GM18502 (cell line): ENCODE measurements around the gene VPS26B.
"Not testable (repeated sequence)": the region's sequence is repeated elsewhere in the genome, so short reads cannot be mapped to it uniquely, and the experiment has no call there.

Experiments used
- ATAC-seq: cut with Tn5 transposase; IDR thresholded peaks from one replicate; pipeline ENCODE4 v1.9.1; 2021; ENCODE audit warnings: mild to moderate bottlenecking; ENCODE audit not compliant: unreplicated experiment, poor library complexity

Gene VPS26B

DNA sequence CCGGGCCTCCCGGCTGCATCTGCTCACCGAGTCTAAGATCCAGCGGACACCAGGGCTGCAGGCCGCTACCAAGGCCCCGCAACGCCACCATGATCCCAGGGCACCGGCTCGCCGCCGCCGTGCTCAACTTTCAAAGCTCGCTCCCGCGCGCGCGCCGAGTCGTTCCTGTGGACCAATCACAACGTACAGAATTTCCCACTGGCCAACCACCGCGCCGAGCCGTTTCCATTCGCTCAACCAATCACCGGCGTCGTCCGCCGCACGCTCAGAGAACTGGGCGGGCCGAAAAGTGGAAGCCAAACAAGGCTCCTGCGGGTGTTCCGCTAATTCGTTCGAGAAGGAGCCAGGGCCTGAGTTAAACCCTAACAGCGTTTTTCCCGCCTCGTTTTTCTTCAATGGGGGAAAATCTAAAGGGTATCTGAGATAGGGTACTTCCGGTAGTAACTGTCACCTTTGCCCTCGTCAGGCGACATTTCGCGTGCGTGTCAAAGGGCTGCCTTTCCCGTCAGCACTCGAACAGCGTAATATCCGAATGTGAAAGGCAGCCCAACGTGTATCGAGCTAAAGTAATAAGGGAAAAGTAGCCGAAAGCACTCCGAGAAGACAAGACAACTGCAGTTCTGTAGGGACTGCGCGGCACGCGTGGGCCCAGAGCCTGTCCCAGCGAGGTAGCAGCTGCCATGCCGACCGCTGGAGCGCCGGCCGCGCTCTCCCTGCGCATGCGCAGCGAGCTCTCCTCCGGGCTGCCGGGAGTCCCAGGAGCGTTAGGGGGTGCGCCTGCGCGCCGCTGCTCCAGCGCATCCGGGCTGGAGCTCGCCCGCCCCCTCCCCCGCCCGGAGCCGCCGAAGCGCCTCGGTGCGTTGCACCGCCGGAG is at the start of gene VPS26B, which contains the start of gene NCAPD3:
VPS26B (plus strand) TSS at position 836 of the 874 bp plus-strand sequence. CDS start 452 bp downstream, outside the sequence.
NCAPD3 (minus strand) TSS at position 132 of the 874 bp plus-strand sequence; CDS start at position 91, 41 bp downstream.
- ATAC-seq: peak; percentile 78

DNA sequence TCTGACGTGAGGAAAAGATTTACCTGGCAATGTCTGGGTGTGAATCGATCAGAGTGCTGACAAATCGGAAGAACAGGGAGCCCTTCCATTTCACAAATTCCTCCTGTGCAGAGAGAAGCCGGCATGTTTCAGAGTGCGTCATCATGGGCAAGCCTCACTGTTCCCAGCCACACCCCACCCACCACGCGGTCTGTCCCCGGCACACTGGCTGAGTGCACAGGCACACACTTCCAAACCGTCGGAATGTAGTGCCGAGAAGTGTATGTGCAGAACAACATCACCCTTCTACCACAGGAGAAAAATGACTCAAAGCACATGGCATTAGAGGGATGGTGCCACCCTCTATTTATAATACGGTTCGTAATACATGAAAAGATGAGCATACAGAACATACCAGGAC is 48.2 kb upstream of the VPS26B start:
- no peak for ATAC-seq

DNA sequence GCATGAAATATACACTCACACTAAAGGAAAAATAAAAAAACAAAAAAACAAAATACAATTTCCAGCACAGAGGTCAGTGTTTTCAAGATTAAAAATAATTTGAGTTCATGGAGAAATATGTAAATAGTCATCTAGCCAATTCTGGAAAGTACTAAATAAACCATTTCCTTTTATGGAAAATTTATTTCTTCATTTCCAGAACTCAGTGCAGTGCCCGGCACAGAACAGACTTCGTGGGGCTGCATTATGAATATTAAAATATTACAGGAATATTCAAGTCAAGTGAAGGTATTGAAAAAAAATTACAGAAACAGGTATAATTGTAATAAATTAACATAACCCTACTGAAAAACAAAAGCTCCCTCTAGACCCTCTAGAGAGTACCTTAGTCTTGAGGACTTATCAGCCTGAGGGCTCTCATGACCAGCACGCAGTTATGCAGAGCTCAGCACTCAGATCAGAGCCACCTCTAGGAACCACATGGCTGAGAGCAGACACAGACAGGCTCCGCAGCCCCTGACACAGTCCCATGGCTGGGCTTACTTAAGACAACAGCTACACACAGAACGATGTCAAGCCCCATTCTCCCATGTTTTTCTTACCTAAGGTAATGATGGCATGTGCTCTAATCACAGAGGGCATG is 46.3 kb upstream of the VPS26B start:
- no peak for ATAC-seq

DNA sequence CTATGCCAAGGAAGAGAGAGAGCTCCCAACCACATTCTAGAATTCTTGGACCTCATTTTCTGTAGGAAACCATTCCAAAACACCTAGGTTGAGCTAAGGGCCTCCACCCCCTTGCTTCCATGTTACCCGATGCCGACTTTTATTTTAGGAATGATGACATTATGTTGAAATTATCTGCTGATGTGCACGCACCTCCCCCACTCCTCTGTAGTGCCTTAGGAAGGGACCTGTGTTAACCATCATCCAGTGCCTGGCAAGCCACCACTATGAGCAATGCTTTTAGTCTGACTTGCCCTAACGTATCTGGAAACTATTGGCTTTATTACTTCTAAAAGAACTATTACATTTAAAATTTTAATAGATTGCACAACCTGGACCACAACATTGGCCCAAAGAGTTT is 42.8 kb upstream of the VPS26B start:
- ATAC-seq: no peak

DNA sequence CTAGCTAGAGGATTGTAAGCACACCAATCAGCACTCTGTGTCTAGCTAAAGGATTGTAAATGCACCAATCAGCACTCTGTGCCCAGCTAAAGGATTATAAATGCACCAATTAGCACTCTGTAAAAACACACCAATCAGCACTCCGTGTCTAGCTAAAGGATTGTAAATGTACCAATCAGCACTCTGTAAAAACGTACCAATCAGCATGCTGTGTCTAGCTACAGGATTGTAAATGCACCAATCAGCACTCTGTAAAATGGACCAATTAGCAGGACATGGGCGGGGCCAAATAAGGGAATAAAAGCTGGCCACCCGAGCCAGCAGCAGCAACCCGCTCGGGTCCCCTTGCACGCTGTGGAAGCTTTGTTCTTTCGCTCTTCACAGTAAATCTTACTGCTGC is 36.4 kb upstream of the VPS26B start:
- ATAC-seq: not testable (repeated sequence)

DNA sequence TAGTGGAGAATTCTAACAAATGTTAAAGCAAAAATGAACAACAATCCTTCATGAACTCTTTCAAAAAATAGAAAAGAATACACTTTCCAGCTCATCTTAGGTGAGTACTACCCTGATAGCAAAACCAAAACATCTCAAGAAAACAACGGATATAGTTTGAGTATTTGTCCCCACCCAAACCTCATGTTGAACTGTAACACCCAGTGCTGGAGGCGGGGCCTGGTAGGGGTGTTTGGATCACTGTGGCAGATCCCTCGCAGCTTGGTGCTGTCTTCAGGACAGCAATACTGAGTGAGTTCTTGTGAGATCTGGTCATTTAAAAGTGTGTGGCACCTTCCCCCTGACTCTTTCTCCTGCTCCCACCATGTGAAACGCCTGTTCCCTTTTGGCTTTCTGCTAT is 27.7 kb upstream of the VPS26B start:
- no peak for ATAC-seq

DNA sequence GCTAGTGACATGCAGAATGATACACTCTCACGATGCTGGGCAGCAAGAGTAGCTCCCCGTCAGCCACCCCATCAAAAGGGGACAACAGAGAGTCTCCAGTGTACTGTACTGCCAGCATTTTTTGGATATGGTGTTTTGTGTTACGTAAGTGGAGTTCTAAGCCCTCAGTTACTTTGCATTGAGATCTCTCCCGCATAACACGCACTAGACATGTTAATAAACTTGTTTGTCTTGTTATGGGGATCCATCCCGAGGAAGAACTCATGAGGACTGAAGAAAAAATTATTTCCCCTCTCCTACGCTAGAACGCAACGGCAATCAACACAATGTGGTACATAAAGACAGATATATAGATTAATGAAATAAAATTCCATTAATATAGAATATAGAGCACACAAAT is 24.9 kb upstream of the VPS26B start:
- no peak for ATAC-seq

DNA sequence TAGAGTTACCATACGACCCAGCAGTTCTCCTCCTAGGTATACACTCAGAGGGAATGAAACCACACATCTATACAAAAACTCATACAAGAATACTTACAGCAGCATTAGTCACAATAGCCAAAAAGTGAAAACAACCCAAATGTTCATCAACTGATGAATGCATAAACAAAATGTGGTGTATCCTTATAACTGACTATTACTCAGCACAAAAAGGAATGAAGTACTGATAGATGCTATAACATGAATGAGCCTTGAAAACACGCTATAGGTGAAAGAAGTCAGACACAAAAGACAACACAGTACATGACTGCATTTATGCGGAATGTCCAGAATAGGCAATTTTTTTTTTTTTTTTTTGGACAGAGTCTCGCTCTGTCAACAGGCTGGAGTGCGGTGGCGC is 23.8 kb upstream of the VPS26B start:
- ATAC-seq: no peak

DNA sequence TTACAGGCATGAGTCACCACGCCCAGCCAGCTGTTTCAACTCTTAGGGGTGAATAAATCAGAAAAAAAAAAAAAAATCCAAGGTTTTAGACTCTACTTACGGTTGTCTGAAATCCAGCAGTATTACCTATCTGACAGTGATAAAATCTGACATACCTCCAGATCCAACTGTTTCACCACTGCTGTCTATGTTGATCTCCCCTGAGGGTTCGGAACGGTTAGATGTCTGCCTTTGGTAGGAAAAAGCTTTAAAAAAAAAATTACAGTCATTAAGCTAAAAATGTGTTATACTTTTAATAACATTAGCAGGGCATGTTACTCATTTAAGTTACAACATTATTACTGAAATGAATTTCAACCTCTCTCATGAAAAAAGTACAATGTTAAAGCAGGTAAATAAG is 21.8 kb upstream of the VPS26B start:
- no peak for ATAC-seq

DNA sequence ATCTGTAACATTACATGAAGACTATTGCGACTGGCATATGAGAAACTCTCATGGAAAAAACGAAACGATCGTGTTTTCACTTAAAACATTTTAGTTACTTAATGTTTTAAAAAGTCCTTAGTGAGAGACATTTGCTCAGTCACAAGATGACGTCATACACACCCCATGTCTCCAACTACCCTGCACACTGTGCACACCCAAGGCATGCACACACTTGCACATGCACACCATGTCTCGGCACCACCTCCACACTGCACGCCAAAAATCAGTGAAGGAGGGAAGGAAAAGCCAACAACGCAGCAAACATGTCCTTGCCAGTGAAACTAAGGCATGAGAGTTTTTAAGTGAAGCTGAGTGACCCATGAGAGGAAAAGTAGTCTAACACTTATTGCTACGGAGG is 18.7 kb upstream of the VPS26B start:
- no peak for ATAC-seq

DNA sequence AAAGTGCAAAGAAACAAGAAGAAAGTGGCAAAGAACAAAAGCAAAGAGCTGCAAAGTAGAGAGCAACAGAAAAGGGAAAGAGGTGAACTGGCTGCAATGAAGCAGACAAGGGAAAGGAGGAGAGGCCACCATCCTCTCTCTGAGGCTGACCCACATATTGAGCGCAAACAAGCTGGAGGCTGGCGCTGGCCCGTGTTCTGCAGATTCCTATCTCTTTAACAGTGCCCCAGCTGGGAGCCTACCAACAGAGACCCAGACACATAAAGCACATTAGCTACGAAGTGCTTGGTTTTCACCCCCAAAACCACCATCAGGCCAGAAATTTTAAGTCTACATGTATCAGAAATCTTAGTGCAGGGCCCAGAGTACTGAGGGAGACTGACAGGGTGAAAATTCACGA is 18.3 kb upstream of the VPS26B start:
- ATAC-seq: no peak

DNA sequence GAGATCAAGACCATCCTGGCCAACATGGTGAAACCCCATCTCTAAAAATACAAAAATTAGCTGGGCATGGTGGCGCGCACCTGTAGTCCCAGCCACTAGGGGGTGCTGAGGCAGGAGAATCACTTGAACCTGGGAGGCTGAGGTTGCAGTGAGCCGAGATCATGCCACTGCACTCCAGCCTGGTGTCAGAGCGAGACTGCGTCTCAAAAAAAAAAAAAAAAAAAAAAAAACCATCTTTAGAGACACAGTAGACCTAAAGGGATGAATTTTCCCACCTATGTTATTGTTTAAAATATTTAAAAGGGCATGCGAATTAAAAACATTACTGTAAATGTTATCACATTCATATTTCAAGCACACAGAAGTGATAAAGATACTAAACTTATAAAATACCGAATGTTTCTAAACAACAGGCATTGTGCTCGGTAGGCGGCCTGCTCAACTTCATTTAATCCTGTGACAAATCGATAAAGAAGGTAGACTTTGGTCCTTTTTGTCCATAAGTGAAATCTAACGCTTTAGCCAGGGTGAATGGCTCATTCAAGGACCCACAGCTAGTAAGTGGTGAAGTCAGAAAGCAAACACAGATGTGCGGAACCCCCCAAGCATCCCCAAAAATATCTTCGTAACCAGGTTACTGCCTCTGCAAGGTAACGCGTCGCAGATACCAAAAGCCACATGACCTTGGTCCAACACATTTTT is 16.8 kb upstream of the VPS26B start:
- no peak for ATAC-seq

DNA sequence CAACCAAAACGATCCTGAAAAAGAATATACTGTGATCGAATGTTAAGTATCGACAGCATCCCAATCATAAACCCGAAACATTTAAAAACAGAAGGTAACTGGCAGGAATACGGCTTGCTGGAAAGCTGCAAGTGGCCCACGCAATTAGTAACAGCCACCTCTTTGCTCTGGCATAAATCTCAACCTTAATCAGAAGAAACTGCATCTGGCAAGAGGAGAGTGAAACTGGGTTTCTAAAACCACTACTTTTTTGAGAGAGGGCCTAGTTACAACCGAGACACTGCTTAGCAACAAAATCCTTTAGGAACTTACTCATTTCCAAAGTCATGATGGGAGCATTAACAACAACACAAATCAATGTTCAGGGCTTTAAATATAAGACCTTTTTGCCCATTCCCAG is 8.6 kb upstream of the VPS26B start:
- no peak for ATAC-seq

DNA sequence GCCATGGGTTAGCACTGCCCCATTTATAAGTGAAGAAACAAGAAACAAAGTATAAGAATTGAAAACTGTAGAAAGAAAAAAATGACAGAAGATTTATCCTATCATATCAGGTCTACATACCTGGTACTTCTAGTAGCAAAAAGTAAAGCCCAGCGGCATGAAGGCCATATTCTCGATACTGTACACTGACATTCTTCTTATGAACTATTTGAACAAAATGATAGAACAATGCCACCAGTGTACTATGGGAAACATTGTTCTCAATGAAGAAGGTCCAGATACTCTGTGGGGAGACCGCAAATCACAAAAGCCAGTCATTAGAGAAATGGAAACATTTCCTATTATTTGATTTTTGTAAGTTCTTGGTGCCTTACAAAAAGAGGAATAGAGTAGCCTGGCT is 7.7 kb upstream of the VPS26B start:
- ATAC-seq: no peak

DNA sequence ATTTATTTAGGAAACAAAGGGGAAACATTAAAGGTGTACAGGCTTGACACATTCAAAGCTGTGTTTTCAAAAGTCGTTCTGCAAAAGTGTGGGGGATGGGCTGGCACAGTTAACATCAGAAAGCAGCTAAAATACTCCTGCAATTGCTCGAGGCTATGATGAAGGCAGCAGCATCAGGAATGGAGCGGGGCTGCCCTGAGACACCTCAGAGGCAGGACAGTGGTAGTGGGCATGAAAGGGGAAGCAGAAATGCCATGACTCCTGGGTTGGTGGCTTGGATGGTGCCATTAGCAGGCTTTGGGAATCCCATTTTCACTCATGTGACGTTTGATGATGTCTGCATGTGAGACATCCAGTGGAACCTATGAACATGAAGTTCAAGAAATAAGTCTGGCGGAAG is 1.4 kb upstream of the VPS26B start:
- ATAC-seq: no peak

DNA sequence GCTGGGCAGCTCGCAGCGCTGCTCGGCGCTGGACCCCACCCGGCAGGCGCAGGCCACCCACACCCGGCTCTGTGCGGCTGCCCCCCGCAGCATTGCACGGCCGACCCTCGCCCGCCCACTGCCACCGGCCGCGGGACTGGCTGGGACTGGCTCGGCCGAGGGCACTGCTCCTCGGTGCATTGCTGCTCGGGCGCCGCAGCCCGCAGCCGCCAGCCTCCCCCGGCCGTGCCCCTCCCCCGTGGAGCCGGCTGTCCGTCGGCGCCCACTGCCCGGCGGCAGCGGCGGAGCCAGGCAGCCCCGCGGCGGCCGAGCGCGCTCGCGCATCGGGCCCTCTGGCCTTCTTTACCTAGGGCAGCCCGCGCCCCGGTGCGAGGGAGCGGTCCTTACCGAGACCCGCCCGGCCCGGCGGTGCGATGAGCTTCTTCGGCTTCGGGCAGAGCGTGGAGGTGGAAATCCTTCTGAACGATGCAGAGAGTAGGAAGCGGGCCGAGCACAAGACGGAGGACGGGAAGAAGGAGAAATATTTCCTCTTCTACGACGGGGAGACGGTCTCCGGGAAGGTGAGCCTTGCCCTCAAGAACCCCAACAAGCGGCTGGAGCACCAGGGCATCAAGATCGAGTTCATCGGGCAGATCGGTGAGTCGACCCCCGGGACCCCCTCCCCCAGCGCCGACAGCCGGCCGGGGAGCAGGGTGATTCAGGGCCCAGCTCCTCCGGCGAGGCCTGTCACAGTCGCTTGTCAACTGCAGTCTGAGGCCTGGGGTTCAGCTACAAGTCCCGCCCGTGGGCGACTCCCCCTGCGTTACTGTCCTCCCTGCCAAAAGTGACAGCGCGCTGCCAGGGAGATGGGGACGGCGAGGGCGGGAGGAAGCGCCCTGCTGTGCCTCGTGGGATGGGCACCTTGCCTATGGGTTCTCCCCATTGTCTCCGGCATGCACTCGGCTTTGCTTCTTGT is 516 bp downstream of the VPS26B start:
- ATAC-seq: peak; percentile 25

DNA sequence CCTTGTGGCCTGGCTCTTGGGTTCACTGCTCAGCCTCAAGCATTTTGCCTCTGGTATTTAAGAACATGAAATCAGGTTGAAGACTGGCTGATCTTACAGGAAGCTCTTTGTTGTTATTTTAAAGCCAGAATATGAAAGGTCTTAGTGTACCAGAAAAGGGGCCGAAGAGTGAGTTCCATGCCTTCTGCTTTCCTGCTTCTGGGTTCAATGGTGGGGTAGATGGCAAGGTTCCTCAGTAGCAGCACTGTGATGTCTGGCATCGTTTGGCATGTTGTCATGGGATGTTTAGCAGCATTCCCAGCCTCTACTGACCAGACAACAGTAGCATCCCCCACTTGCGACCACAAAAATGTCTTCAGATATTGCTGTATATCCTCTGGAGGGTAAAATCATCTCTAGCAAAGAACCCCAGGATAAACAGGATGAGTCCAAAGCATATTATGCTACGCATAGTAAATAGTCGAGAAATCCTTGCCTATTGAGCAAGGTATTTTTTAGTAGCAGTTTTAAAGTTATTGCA is 2.4 kb downstream of the VPS26B start:
- no peak for ATAC-seq

DNA sequence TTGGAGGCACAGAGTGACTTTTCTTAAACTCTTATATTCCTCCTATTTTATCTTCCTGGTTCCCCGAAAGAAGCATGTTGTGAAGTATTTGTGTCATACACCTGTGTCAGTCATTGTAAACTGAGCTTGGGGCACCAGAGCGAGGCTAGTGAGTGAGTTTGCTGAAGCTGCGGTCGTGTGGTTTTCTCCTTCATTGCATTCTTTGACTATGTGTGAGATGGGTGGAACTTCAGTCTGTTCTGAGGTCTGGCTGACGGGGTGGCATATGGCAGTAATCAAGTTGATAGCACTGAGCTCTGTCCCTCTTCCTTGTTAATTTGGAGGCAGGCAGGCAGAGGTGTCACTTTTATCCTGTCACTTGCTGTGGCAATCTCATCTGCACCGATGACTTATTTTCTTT is 4.2 kb downstream of the VPS26B start:
- ATAC-seq: peak; percentile 54

DNA sequence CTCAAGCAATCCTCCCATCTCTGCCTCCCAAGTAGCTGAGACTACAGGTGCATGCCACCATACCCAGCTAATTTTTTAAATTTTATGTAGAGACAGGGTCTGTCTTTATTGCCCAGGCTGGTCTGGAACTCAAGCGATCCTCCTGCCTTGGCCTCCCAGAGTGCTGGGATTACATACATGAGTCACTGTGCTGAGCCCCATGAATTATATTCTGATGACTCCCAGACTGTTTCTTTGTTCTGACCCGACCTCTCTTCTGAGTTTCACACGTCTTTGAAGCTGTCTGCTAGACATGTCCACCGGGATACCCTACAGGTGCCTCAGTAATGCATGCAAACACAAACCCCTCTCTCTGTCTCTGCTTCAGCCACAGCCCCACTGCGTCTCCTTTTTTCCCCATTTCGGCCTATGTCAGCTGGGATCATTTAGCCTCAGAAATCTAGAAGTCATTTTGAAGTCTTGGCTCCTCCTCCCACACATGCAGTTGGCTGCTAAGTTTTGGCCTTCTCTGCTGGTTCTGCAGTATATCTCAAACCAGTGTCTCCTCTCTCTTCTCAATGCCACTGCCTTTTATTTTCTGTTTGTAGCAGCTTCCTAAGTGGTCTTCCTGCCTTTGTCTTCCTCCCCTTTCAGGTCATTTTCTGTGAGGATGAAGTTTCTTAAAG is 4.8 kb downstream of the VPS26B start:
- no peak for ATAC-seq
